ENCODE data around the gene PHLDB2. TPM values are rescaled to one million over a fixed set of nuclear protein-coding genes. Genes with fewer than 3 reads are reported as not detected.

The PHLDB2 gene
- total and polyA plus RNA-seq, 2 of the 8 experiments (the other 6 are each of a cell fraction or from before 2014, with no cell fraction given) = 5.8 to 22.6 TPM

- H3K9me3 ChIP-seq (ENCODE audit: insufficient read depth in 2 of 2, low read depth in 1 of 2, low read length in 1 of 2) = no peaks in the 10 kb centered on the region
- no peak overlapping the region for H2BK20ac ChIP-seq (ENCODE audit: low read length)
- no peak overlapping the region for H2BK120ac ChIP-seq (replicated peaks; ENCODE audit: low read depth, low read length)
- H3K14ac ChIP-seq (ENCODE audit: insufficient read length) = no peak overlapping the region
- H3K79me2 ChIP-seq (ENCODE audit: control insufficient read depth in 1 of 2, insufficient read depth in 2 of 2, low read length in 2 of 2) = no peaks in the 10 kb centered on the region
- H3K18ac ChIP-seq (ENCODE audit: extremely low read depth, low read length) = no peak overlapping the region
- ChIA-PET CTCF (ENCODE audit: partially characterized antibody) (interaction anchor here (0.7 to 15.1 kb wide), 11 partner anchors 15 to 290 kb away, joined by 3 to 258 read pairs (median 3); no protein-coding TSS in a partner anchor), POLR2A (ENCODE audit: partially characterized antibody) (no interaction called here)
- H3K79me1 ChIP-seq (ENCODE audit: low read depth, low read length) = no peaks in the 10 kb centered on the region
- no peak overlapping the region for H2AK5ac ChIP-seq (ENCODE audit: low read depth, low read length)
- no peak overlapping the region for H3K4ac ChIP-seq (replicated peaks; ENCODE audit: insufficient read length, low read depth, low read length)
- H2BK5ac ChIP-seq (ENCODE audit: low read depth, low read length) = no peak overlapping the region
- no peak overlapping the region for H4K8ac ChIP-seq (ENCODE audit: extremely low read depth, insufficient read depth, low read length)
- DNase-seq (ENCODE audit: low read depth in 1 of 2, low spot score in 2 of 2) (no peak), FAIRE-seq (no peak)
- no peak overlapping the region for H3K27ac ChIP-seq (ENCODE audit: low read depth, low read length)
- no peaks in the 10 kb centered on the region for H3K36me3 ChIP-seq (ENCODE audit: control insufficient read depth in 2 of 4, insufficient read depth in 4 of 4, low read length in 3 of 4)
- H3K27me3 ChIP-seq (replicated peaks in 1 of 4; ENCODE audit: control insufficient read depth in 3 of 4, extremely low read depth in 1 of 4, insufficient read depth in 3 of 4, low read length in 3 of 4) = peaks cover 0 to 7% (median 2%) of the 10 kb centered on the region in 4 experiments; a peak in 3 of 7 replicates
- H3K23me2 ChIP-seq (ENCODE audit: low read depth, low read length) = no peaks in the 10 kb centered on the region; the same call in 1 of the 2 replicates
- H4K20me1 ChIP-seq (replicated peaks in 1 of 2; ENCODE audit: control insufficient read depth in 1 of 2, insufficient read depth in 2 of 2, low read length in 2 of 2) = peaks cover 0 to 2% of the 10 kb centered on the region in 2 experiments
- 74% methylated on average over 3 of the region's 3 CpGs; no CpG with 5 or more reads in 1 of the 2 experiments for WGBS, 2 experiments (ENCODE audit: extremely low coverage in 1 of 2, insufficient coverage in 1 of 2, insufficient read length in 1 of 2, insufficient replicate concordance in 2 of 2, low coverage in 1 of 2, low lambda C conversion rate in 2 of 2, missing lambda C conversion rate in 1 of 2)
- H2AFZ ChIP-seq (ENCODE audit: low read length) = no peak overlapping the region
- H3K4me2 ChIP-seq (ENCODE audit: insufficient read depth in 1 of 2, low read depth in 2 of 2, low read length in 2 of 2) = no peak overlapping the region
- H2BK15ac ChIP-seq (ENCODE audit: low read length) = no peak overlapping the region; the same call in 1 of the 2 replicates
- no peak overlapping the region for H4K91ac ChIP-seq (replicated peaks; ENCODE audit: insufficient read length, low read length)
- peaks cover 0 to 11% (median 5%) of the 10 kb centered on the region in 4 experiments; a peak in 4 of 7 replicates for H3K4me1 ChIP-seq (replicated peaks in 1 of 4; ENCODE audit: control insufficient read depth in 3 of 4, insufficient read depth in 4 of 4, low read length in 3 of 4)
- H3K56ac ChIP-seq (replicated peaks; ENCODE audit: insufficient read length, low read depth, low read length) = no peak overlapping the region
- H4K5ac ChIP-seq (ENCODE audit: insufficient read length, low read depth, low read length) = no peak overlapping the region
- no peak overlapping the region for H3K4me3 ChIP-seq (ENCODE audit: extremely low read depth in 1 of 4, insufficient read depth in 2 of 4, low read depth in 3 of 4, low read length in 4 of 4)
- H3K9ac ChIP-seq (replicated peaks in 1 of 4; ENCODE audit: extremely low read depth in 1 of 4, low read depth in 3 of 4, low read length in 3 of 4) = no peak overlapping the region
- no peak overlapping the region for H2BK12ac ChIP-seq (ENCODE audit: low read depth, low read length)
- H3K23ac ChIP-seq (ENCODE audit: insufficient read length) = no peak overlapping the region
- no peak for TF ChIP-seq ASH2L (IDR thresholded peaks at IDR 0.05; ENCODE audit: low read length)
- TF ChIP-seq SUZ12 (IDR thresholded peaks at IDR 0.05; ENCODE audit: low read length) = no peak
- TF ChIP-seq KDM4A (IDR thresholded peaks at IDR 0.05; ENCODE audit: low read depth, low read length, severe bottlenecking) = no peak
- TF ChIP-seq FOSL1 (IDR thresholded peaks at IDR 0.05; ENCODE audit: insufficient read depth, low read depth, low read length) = no peak
- TF ChIP-seq GTF2F1 (IDR thresholded peaks at IDR 0.05; ENCODE audit: borderline replicate concordance, low read depth, low read length) = no peak
- TF ChIP-seq NANOG (IDR thresholded peaks at IDR 0.05; ENCODE audit: insufficient read depth, low read depth, low read length, poor library complexity, severe bottlenecking) = no peak
- no peak for TF ChIP-seq MAX (IDR thresholded peaks at IDR 0.05)
- no peak for TF ChIP-seq TAF7 (optimal IDR thresholded peaks at IDR 0.05; ENCODE audit: borderline replicate concordance, low read depth, low read length)
- no peak for TF ChIP-seq YY1 (IDR thresholded peaks at IDR 0.05; ENCODE audit: low read depth, low read length)
- TF ChIP-seq ZNF274 (IDR thresholded peaks at IDR 0.05; ENCODE audit: borderline replicate concordance, extremely low read depth, low read length) = no peak
- TF ChIP-seq PHF8 (conservative IDR thresholded peaks at IDR 0.05; ENCODE audit: low read depth, low read length) = no peak
- TF ChIP-seq CHD2 (IDR thresholded peaks at IDR 0.05; ENCODE audit: low read length) = no peak
- no peak for TF ChIP-seq KDM5A (IDR thresholded peaks at IDR 0.05; ENCODE audit: low read length)
Observed at GRCh38 chr3:111961461-111962164, 102.5 kb downstream of the PHLDB2 start.

All from H1 (cell line).